GM19328 (cell line): ENCODE measurements around the gene PPP1R9A.

Experiments used
- ATAC-seq: cut with Tn5 transposase; IDR thresholded peaks from one replicate; pipeline ENCODE4 v1.9.1; 2021; ENCODE audit warnings: mild to moderate bottlenecking, moderate library complexity; ENCODE audit not compliant: unreplicated experiment

Gene PPP1R9A

GRCh38 chr7:94907026-94907810 is at the start of gene PPP1R9A:
Gene PPP1R9A, plus strand, starts transcription at chr7:94907594. Its CDS starts 2,520 bp downstream, at chr7:94910114.
- no peak for ATAC-seq

- no peak for ATAC-seq
Observed at GRCh38 chr7:94871132-94871531, 36.3 kb upstream of the PPP1R9A start.

GRCh38 chr7:94873239-94873638 is 34.2 kb upstream of the PPP1R9A start:
- ATAC-seq: no peak

GRCh38 chr7:94874036-94874785 is 33.2 kb upstream of the PPP1R9A start:
- ATAC-seq: no peak

- no peak for ATAC-seq
Observed at GRCh38 chr7:94875201-94875600, 32.2 kb upstream of the PPP1R9A start.

- no peak for ATAC-seq
Observed at GRCh38 chr7:94877731-94878670, 29.4 kb upstream of the PPP1R9A start.

- ATAC-seq: no peak
Observed at GRCh38 chr7:94882891-94883290, 24.5 kb upstream of the PPP1R9A start.

- no peak for ATAC-seq
Observed at GRCh38 chr7:94883616-94884015, 23.8 kb upstream of the PPP1R9A start.

- no peak for ATAC-seq
Observed at GRCh38 chr7:94888551-94888950, 18.8 kb upstream of the PPP1R9A start.

- ATAC-seq: no peak
Observed at GRCh38 chr7:94888995-94889523, 18.3 kb upstream of the PPP1R9A start.

GRCh38 chr7:94890216-94890615 is 17.2 kb upstream of the PPP1R9A start:
- ATAC-seq: no peak

- ATAC-seq: no peak
Observed at GRCh38 chr7:94893661-94894060, 13.7 kb upstream of the PPP1R9A start.

GRCh38 chr7:94897541-94897940 is 9.9 kb upstream of the PPP1R9A start:
- no peak for ATAC-seq

GRCh38 chr7:94898340-94898739 is 9.1 kb upstream of the PPP1R9A start:
- no peak for ATAC-seq

- ATAC-seq: no peak
Observed at GRCh38 chr7:94901981-94902380, 5.4 kb upstream of the PPP1R9A start.

GRCh38 chr7:94903971-94904370 is 3.4 kb upstream of the PPP1R9A start:
- ATAC-seq: no peak

- ATAC-seq: no peak
Observed at GRCh38 chr7:94904982-94905381, 2.4 kb upstream of the PPP1R9A start.

GRCh38 chr7:94906065-94906851 is 1.1 kb upstream of the PPP1R9A start:
- no peak for ATAC-seq

- ATAC-seq: no peak
Observed at GRCh38 chr7:94907811-94908322, 473 bp downstream of the PPP1R9A start.
